ENCODE data around the gene C5orf58. TPM values are rescaled to one million over a fixed set of nuclear protein-coding genes. Genes with fewer than 3 reads are reported as not detected.

Gene C5orf58
- total RNA-seq, 1 donor = under 0.01 TPM

GRCh38 chr5:170278611-170279458 is 46.0 kb downstream of the C5orf58 start:
- peak; percentile 72 to 99 (median 97) for DNase-seq (ENCODE audit: low read depth in 2 of 3, low spot score in 2 of 3)

DNA sequence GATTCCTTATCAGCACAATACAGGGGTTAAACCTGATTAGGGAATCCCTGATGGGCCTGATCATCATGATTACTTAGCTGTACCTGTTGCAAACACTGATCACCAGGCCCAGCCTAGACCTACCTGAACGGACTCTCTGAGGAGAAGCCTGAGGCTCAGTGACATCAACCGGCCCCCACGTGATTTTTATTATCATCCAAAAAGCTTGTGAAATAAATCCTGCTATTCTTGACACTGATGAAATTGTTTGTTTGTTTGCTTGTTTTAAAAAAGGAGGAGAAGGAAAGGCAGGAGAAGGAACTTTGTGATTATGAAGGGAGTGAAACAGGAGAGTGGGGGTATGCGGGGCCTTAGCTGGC is 46.7 kb downstream of the C5orf58 start:
- DNase-seq (ENCODE audit: low read depth in 2 of 3, low spot score in 2 of 3) = no peak

DNA sequence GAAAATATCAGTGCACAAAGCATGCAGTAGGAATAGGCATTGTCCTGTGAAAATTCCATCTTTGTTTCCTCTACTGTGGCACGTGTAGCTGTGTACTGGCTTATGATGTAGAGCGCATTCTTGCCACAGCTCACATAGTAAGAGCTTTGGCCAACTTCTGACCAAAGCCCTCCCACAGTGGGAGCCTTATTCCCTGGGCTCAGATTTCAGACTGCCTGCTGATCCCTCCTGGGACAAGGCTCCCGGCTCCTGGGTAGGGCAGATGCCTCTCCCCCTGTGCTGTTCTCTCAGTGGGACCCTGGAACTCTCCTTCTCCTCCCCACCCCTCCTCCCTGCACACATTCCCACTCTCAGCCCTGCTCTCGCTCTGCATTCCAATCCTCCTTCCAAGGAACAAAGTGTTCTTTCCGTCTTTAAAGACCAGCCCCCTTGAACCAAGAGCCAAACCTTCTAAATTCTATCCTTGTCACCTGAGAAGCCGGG is 47.3 kb downstream of the C5orf58 start:
- DNase-seq (ENCODE audit: low read depth in 2 of 3, low spot score in 2 of 3) = no peak

DNA sequence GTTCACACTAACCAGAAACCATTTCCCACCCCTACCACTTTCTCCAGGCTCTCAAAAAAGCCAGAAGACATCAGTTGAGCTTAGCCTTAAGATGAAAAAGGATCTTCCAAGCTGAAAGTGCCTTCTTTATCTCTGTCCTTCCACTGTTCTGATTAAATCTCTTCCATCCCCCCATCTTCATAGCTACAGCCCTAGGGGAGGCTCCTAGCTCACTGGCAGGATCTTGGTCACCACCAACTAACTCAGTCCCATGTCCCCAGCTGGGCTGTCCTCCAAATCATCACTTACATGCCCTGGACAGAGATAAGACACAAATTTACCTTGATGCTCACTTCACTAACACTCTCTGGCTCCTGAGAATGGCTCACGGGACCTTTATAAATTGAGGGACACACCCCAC is 50.5 kb downstream of the C5orf58 start:
- DNase-seq (ENCODE audit: low read depth in 2 of 3, low spot score in 2 of 3) = no peak

DNA sequence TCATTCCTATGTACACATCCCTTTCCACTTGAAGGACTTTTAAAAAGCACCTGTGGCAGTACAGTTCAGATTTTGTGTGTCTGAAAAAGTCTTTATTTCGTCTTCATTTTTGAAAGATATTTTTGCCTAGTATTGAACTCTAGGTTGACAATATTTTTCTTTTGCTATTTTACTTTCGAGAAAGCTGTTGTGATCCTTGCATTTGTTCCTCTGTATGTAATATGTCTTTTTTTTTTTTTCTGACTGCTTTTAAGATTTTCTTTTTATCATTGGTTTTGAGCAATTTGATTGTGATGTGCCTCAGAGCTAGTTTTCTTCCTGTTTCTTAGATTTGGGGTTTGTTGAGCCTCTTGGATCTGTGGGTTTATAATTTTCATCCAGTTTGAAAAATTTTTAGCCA is 51.4 kb downstream of the C5orf58 start:
- DNase-seq (ENCODE audit: low read depth in 2 of 3, low spot score in 2 of 3) = no peak

- DNase-seq (ENCODE audit: low read depth in 2 of 3, low spot score in 2 of 3) = no peak
Observed at GRCh38 chr5:170285181-170285580, 52.4 kb downstream of the C5orf58 start.

- no peak for DNase-seq (ENCODE audit: low read depth in 2 of 3, low spot score in 2 of 3)
Observed at GRCh38 chr5:170286386-170286925, 53.7 kb downstream of the C5orf58 start.

- DNase-seq (ENCODE audit: low read depth in 2 of 3, low spot score in 2 of 3) = peak in 1 of 3 donors; percentile 40
Observed at GRCh38 chr5:170287532-170287931, 54.7 kb downstream of the C5orf58 start.

DNA sequence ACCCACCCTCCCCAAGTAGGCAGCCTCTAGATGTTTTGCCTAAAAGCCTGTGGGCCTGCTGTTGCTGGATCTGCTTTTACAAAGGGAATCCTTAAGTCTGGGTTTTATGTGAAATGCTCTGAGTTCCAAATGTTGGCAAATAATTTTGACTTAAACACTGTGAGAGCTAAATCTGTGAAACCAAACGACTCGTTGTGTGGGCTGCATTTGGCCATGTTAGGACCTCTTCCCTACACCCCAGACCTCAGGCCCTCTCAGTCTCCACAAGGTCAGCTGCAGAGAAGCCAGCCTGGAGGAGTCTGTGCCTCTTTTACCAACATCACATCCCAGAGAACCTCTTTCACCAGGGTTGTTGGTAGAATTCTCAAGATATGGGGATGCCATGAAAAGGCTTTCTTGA is 55.4 kb downstream of the C5orf58 start:
- DNase-seq (ENCODE audit: low read depth in 2 of 3, low spot score in 2 of 3) = no peak

DNA sequence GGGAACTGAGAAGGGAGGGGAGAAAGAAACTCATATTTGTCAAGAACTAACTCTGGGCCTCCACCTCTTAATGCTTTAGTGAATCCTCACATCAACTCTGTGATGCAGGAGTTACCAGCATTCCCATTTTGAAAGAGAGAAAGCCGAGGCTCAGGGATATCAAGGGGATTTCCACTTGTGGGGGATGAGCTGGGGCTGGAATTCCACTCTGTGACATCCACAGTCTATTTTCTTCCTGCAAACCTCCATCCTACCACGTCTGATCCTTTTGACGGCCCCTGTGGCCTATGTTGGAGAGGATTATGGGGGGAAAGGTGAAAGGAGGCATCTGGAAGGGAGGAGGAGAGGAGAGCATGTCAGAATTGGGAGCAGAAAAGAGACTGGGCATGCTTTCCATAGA is 55.8 kb downstream of the C5orf58 start:
- no peak for DNase-seq (ENCODE audit: low read depth in 2 of 3, low spot score in 2 of 3)

DNA sequence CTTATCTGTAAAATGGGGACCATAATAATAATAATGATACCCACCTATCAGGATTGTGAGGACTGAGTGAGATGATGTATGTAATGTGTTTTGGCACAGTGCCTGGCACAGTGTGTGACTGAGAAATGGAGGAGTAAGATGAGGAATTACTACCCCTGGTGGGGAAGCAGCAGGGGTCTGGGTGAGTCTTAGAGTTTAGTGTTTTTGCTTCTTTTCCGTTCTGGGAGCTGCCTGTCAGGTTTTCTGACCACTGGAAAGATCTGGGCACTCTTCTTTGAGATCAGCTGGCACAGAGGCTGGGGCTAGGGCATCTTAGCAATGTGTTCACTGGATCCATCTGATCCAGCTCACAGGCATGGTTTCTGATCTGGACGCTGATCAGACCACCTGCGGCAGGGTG is 56.3 kb downstream of the C5orf58 start:
- no peak for DNase-seq (ENCODE audit: low read depth in 2 of 3, low spot score in 2 of 3)

GRCh38 chr5:170289764-170290163 is 57.0 kb downstream of the C5orf58 start:
- DNase-seq (ENCODE audit: low read depth in 2 of 3, low spot score in 2 of 3) = no peak

GRCh38 chr5:170290498-170290897 is 57.7 kb downstream of the C5orf58 start:
- DNase-seq (ENCODE audit: low read depth in 2 of 3, low spot score in 2 of 3) = no peak

DNA sequence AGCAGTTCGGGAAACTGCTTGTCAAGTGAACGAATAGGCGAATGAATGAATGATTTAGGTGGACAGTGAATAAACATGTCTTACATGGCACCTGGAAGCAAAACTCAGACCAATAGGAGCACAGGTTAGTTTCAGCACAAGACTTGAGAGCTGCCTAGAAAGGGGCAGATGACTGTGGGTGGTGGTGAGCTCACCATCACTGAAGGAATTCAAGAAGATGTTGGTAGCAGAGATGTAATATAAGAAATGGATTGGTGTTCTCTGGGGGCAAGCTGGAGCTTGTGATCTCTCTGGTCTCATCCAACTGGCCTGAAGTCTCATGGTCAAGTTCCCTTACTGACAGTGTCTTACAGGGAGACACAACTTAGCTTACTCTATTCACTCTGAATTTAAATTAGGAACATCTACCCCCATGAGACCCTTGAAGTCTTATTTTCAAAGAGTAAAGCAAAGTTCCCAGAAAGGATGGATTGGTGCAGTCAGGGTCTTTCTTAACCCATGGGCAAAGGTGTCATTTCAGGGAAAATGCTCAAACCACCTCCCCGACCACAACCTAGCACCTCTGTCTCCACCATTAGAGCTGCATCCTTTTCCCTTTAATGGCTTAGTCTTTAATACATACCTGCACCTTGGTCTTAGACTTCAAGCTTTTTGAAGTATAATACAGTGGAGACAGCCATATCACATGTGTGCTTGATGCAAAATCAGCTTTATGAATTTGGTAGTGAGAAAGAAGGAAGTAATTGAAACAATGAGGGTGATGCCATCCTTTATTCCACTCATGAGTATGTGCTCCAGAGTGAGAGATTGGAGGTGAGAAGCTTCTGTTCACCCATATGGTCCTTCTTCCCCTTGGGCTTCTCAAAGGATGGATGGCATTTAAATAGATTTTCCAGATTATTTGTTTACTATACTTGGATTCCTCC is 59.7 kb downstream of the C5orf58 start:
- no peak for DNase-seq (ENCODE audit: low read depth in 2 of 3, low spot score in 2 of 3)

DNA sequence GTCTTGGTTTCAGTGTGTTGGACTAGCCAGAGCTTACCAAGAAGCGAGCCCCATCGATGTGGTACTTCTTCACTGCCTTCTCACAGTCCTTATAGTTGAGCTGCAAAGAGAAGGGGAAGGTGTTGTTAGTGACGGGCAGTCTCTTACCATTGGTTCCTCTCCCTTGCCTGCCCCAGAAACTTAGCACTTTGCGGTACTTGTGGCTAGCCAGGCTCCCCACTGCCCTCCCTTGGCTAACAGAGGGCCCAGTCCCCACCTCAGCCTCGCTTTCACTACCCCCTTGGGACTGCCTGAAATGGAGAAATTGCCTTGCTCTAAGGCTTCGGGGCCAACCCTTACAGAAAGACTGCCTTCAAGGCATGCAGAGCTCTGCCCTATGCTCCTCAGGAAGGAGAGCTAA is 60.5 kb downstream of the C5orf58 start:
- DNase-seq (ENCODE audit: low read depth in 2 of 3, low spot score in 2 of 3) = peak in 2 of 3 donors; percentile 87 to 91

DNA sequence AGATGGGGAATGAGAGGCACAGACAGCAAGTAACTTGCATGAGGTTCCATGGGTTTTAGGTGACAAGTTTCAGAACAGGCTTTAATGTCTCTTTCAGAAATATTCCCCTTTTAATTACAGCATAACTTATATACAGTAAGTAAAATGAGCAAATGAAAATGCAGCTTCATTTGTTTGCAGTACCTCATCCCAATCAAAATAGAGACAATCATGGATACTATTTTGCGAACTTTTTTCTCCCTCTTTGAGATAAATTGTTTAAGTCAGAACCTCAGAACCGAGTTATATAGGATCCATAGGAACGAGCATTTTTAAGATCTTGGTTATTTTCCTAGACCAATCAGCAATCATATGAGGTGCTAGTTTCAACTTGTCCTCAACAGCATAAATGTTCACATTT is 61.3 kb downstream of the C5orf58 start:
- no peak for DNase-seq (ENCODE audit: low read depth in 2 of 3, low spot score in 2 of 3)

DNA sequence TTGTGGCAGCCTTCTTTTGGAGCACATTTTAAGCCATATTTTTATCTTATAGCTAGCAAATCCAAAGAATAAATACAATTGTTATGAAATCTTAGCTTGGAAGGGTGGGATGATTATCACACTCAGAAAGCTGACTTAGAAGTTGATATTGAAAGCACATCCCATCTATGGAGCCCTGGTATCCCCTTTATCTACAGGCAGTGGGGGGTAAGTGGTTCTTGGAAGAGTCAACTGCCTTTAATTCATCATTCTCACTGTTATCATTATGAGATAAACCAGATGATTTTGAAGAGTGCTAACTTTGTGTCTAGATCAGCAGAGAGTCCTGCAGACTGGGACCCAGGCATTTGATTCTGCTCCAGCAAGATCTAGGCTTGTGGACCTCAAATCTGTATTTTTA is 61.8 kb downstream of the C5orf58 start:
- DNase-seq (ENCODE audit: low read depth in 2 of 3, low spot score in 2 of 3) = no peak
